Naive B cell (primary cell): Measurements from ENCODE around the gene ASTN2. TPM values are rescaled to one million over a fixed set of nuclear protein-coding genes. Genes with fewer than 3 reads are reported as not detected.

Source experiments
- ATAC-seq, 2 donors: fragments of 150-1000 bp; cut with Tn5 transposase; 2 replicates each; pipeline ENCODE4 v1.10.0; 2021; ENCODE audit warnings: low read depth in 2 of 2, mild to moderate bottlenecking in 2 of 2, moderate library complexity in 2 of 2
- DNase-seq: peaks from one replicate; pipeline ENCODE4 v3.0.0; 2022
- H3K27ac Mint-ChIP-seq, 6 donors: one replicate each; pipeline ENCODE4 v1.8.0; 2020 to 2022; ENCODE audit warnings: mild to moderate bottlenecking in 6 of 6, mixed read lengths in 6 of 6, moderate library complexity in 5 of 6, inconsistent platforms in 2 of 6
- H3K27me3 Mint-ChIP-seq, 3 donors: one replicate each; pipeline ENCODE4 v1.8.0; 2021 to 2022; ENCODE audit warnings: mixed read lengths in 3 of 3, mild to moderate bottlenecking in 1 of 3
- H3K36me3 Mint-ChIP-seq, 2 donors: one replicate each; pipeline ENCODE4 v1.8.0; 2020 to 2022; ENCODE audit warnings: mixed read lengths in 2 of 2, inconsistent platforms in 1 of 2, mild to moderate bottlenecking in 1 of 2
- H3K4me1 Mint-ChIP-seq, 3 donors: one replicate each; pipeline ENCODE4 v1.8.0; 2020 to 2022; ENCODE audit warnings: mixed read lengths in 3 of 3, inconsistent platforms in 1 of 3, mild to moderate bottlenecking in 1 of 3, moderate library complexity in 1 of 3
- H3K4me3 Mint-ChIP-seq, 8 donors: one replicate each; pipeline ENCODE4 v1.8.0; 2020 to 2022; ENCODE audit warnings: mild to moderate bottlenecking in 8 of 8, mixed read lengths in 8 of 8, moderate library complexity in 8 of 8, inconsistent platforms in 2 of 8
- H3K9me3 Mint-ChIP-seq, 7 donors: one replicate each; pipeline ENCODE4 v1.8.0; 2020 to 2022; ENCODE audit warnings: mixed read lengths in 7 of 7, mild to moderate bottlenecking in 5 of 7, inconsistent platforms in 2 of 7, moderate library complexity in 1 of 7
- polyA plus RNA-seq, 6 donors: library from polyadenylated mRNA; unstranded; fragments of 300-500 nt; fragmentation: Illumina TruSeq; gene quantifications; one replicate each; pipeline ENCODE4 v1.2.3, GENCODE V29; 2021; ENCODE audit warnings: low read depth in 6 of 6

ASTN2 gene
- polyA plus RNA-seq, 6 donors from 2014 or later: 0.89 to 2.5 (median 1.5) TPM; not detected in 1

- Mint-ChIP-seq H3K4me3 (no peak overlapping the region), H3K27me3 (peaks cover 0 to 5% (median 0%) of the 10 kb centered on the region in 3 donors), H3K27ac (no peak overlapping the region), H3K9me3 (peaks cover 0 to 6% (median 0%) of the 10 kb centered on the region in 7 donors), H3K4me1 (no peaks in the 10 kb centered on the region), H3K36me3 (no peaks in the 10 kb centered on the region)
- no peak for DNase-seq
- ATAC-seq: no peak
These were observed 278.4 kb downstream of the ASTN2 start for GRCh38 chr9:117136461-117136860.

- Mint-ChIP-seq H3K9me3 (peaks cover 0 to 6% (median 0%) of the 10 kb centered on the region in 7 donors), H3K36me3 (no peaks in the 10 kb centered on the region), H3K27me3 (peaks cover 0 to 5% (median 0%) of the 10 kb centered on the region in 3 donors), H3K4me1 (no peaks in the 10 kb centered on the region), H3K4me3 (no peak overlapping the region), H3K27ac (peak overlapping the region in 1 of 6 donors; percentile 4)
- no peak for DNase-seq
- no peak for ATAC-seq
These were observed 279.3 kb downstream of the ASTN2 start for GRCh38 chr9:117135501-117136098.

- no peak for ATAC-seq
- H3K4me1 Mint-ChIP-seq: no peaks in the 10 kb centered on the region
- H3K36me3 Mint-ChIP-seq: no peaks in the 10 kb centered on the region
These were observed 279.9 kb downstream of the ASTN2 start for GRCh38 chr9:117134826-117135500.

GRCh38 chr9:117126871-117127270 is 288.0 kb downstream of the ASTN2 start:
- no peak overlapping the region for H3K27ac Mint-ChIP-seq
- H3K27me3 Mint-ChIP-seq: no peaks in the 10 kb centered on the region
- H3K4me3 Mint-ChIP-seq: no peak overlapping the region
- no peaks in the 10 kb centered on the region for H3K36me3 Mint-ChIP-seq
- DNase-seq (no peak), ATAC-seq (no peak)
- H3K9me3 Mint-ChIP-seq: peaks cover 0 to 8% (median 2%) of the 10 kb centered on the region in 7 donors
- H3K4me1 Mint-ChIP-seq: no peaks in the 10 kb centered on the region

More at GRCh38 chr9:117134826-117135500, 279.9 kb downstream of the ASTN2 start:
- Mint-ChIP-seq H3K27ac (no peak overlapping the region), H3K4me3 (no peak overlapping the region), H3K9me3 (peaks cover 0 to 5% (median 0%) of the 10 kb centered on the region in 7 donors), H3K27me3 (peaks cover 0 to 5% (median 0%) of the 10 kb centered on the region in 3 donors)
- DNase-seq: no peak

GRCh38 chr9:117125531-117125930 is 289.3 kb downstream of the ASTN2 start:
- H3K36me3 Mint-ChIP-seq: no peaks in the 10 kb centered on the region
- no peak overlapping the region for H3K4me3 Mint-ChIP-seq
- H3K9me3 Mint-ChIP-seq: peaks cover 0 to 8% (median 2%) of the 10 kb centered on the region in 7 donors
- DNase-seq (no peak), ATAC-seq (no peak)
- no peaks in the 10 kb centered on the region for H3K4me1 Mint-ChIP-seq
- no peaks in the 10 kb centered on the region for H3K27me3 Mint-ChIP-seq
- no peak overlapping the region for H3K27ac Mint-ChIP-seq

GRCh38 chr9:117123729-117124128 is 291.1 kb downstream of the ASTN2 start:
- ATAC-seq: no peak
- Mint-ChIP-seq H3K27me3 (no peaks in the 10 kb centered on the region), H3K36me3 (no peaks in the 10 kb centered on the region), H3K27ac (no peak overlapping the region), H3K4me3 (no peak overlapping the region), H3K9me3 (peaks cover 0 to 8% (median 3%) of the 10 kb centered on the region in 7 donors), H3K4me1 (no peaks in the 10 kb centered on the region)
- no peak for DNase-seq

GRCh38 chr9:117122953-117123352 is 291.9 kb downstream of the ASTN2 start:
- H3K9me3 Mint-ChIP-seq: peaks cover 0 to 4% (median 2%) of the 10 kb centered on the region in 7 donors
- ATAC-seq: no peak

GRCh38 chr9:117122102-117122501 is 292.8 kb downstream of the ASTN2 start:
- no peak overlapping the region for H3K4me3 Mint-ChIP-seq
- no peaks in the 10 kb centered on the region for H3K36me3 Mint-ChIP-seq
- ATAC-seq (no peak), DNase-seq (no peak)
- no peaks in the 10 kb centered on the region for H3K4me1 Mint-ChIP-seq
- peaks cover 0 to 4% (median 1%) of the 10 kb centered on the region in 7 donors for H3K9me3 Mint-ChIP-seq
- H3K27me3 Mint-ChIP-seq: no peaks in the 10 kb centered on the region
- H3K27ac Mint-ChIP-seq: no peak overlapping the region

More at GRCh38 chr9:117122953-117123352, 291.9 kb downstream of the ASTN2 start:
- Mint-ChIP-seq H3K27ac (no peak overlapping the region), H3K4me1 (no peaks in the 10 kb centered on the region), H3K36me3 (no peaks in the 10 kb centered on the region), H3K4me3 (no peak overlapping the region), H3K27me3 (no peaks in the 10 kb centered on the region)
- DNase-seq: no peak

- Mint-ChIP-seq H3K4me3 (no peak overlapping the region), H3K9me3 (peaks cover 0 to 4% (median 0%) of the 10 kb centered on the region in 7 donors), H3K4me1 (no peaks in the 10 kb centered on the region), H3K27ac (no peak overlapping the region), H3K36me3 (no peaks in the 10 kb centered on the region), H3K27me3 (no peaks in the 10 kb centered on the region)
- DNase-seq: no peak
- ATAC-seq: no peak
These were observed 293.5 kb downstream of the ASTN2 start for GRCh38 chr9:117121316-117121715.

- H3K27me3 Mint-ChIP-seq: no peaks in the 10 kb centered on the region
- H3K4me1 Mint-ChIP-seq: no peaks in the 10 kb centered on the region
- no peaks in the 10 kb centered on the region for H3K36me3 Mint-ChIP-seq
- DNase-seq (no peak), ATAC-seq (no peak)
- H3K4me3 Mint-ChIP-seq: no peak overlapping the region
- H3K9me3 Mint-ChIP-seq: peaks cover 0 to 4% (median 0%) of the 10 kb centered on the region in 7 donors
- H3K27ac Mint-ChIP-seq: no peak overlapping the region
These were observed 294.8 kb downstream of the ASTN2 start for GRCh38 chr9:117120061-117120460.

- no peaks in the 10 kb centered on the region for H3K27me3 Mint-ChIP-seq
- no peaks in the 10 kb centered on the region for H3K36me3 Mint-ChIP-seq
- ATAC-seq: no peak
- H3K4me1 Mint-ChIP-seq: no peaks in the 10 kb centered on the region
- no peak overlapping the region for H3K4me3 Mint-ChIP-seq
- peaks cover 0 to 4% (median 0%) of the 10 kb centered on the region in 7 donors for H3K9me3 Mint-ChIP-seq
- H3K27ac Mint-ChIP-seq: no peak overlapping the region
- DNase-seq: no peak
These were observed 298.8 kb downstream of the ASTN2 start for GRCh38 chr9:117116084-117116483.

GRCh38 chr9:117114768-117115167 is 300.1 kb downstream of the ASTN2 start:
- no peak for DNase-seq
- Mint-ChIP-seq H3K9me3 (peaks cover 0 to 4% (median 0%) of the 10 kb centered on the region in 7 donors), H3K27ac (no peak overlapping the region), H3K4me1 (no peaks in the 10 kb centered on the region), H3K36me3 (no peaks in the 10 kb centered on the region), H3K4me3 (no peak overlapping the region), H3K27me3 (no peaks in the 10 kb centered on the region)
- ATAC-seq: no peak

- DNase-seq (no peak), ATAC-seq (no peak)
- Mint-ChIP-seq H3K4me3 (no peak overlapping the region), H3K27ac (no peak overlapping the region), H3K9me3 (peaks cover 0 to 18% (median 3%) of the 10 kb centered on the region in 7 donors), H3K27me3 (no peaks in the 10 kb centered on the region), H3K36me3 (no peaks in the 10 kb centered on the region), H3K4me1 (no peaks in the 10 kb centered on the region)
These were observed 310.0 kb downstream of the ASTN2 start for GRCh38 chr9:117104716-117105495.
